Dermis blood vessel endothelial cell (primary cell): ENCODE measurements around the gene LGI4. TPM values are rescaled to one million over a fixed set of nuclear protein-coding genes. Genes with fewer than 3 reads are reported as not detected.
A peak's percentile ranks its signal among the peaks of the same experiment; 100 is the strongest.
"Not testable (repeated sequence)": the region's sequence is repeated elsewhere in the genome, so short reads cannot be mapped to it uniquely, and the experiment has no call there.

Experiments used
- DNase-seq: peaks from one replicate; pipeline ENCODE4 v3.0.0; 2010
- total RNA-seq: library from RNA; depleted of rRNA; stranded (reverse); fragments of >200 nt; gene quantifications from 2 replicates; pipeline ENCODE4 v1.2.3, GENCODE V29; 2014

LGI4 gene
- total RNA-seq, 1 donor from 2014 or later, result 0.34 TPM

DNA sequence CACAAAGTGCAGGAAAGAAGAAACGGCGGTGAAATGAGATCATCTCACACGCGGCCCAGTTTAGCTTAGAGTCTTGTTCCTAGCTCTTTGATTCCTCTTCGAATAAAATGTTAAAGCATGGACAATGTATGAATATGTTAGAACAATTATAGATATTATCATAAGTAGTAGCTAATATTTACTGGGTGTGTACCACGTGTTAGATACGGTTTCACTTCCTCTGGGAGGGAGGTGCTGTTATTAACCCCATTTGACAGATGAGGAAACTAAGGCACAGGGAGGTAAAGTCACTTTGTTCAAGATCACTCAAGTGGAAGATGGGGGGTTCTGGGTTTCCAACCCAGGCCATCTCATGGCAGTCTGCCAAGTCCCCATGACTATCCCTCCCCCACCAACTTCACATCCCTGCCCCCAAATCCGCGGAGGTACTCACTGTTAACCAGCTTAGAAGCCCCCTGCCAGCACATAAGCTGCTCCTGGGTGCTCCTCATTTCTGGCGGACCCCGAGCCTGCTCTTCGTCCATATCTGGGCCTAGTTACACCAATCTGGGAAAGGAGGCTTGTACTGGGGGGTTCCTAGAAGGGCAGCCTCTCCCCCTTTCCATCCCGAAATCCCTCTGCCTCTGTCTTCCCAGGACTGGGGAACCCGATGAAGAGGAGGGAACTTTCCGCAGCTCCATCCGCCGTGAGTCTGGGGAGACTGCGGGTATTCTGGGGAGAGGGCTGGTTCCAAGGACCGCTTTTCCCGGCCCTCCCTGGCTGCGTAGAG, 7.2 kb upstream of the LGI4 start:
- no peak for DNase-seq

DNA sequence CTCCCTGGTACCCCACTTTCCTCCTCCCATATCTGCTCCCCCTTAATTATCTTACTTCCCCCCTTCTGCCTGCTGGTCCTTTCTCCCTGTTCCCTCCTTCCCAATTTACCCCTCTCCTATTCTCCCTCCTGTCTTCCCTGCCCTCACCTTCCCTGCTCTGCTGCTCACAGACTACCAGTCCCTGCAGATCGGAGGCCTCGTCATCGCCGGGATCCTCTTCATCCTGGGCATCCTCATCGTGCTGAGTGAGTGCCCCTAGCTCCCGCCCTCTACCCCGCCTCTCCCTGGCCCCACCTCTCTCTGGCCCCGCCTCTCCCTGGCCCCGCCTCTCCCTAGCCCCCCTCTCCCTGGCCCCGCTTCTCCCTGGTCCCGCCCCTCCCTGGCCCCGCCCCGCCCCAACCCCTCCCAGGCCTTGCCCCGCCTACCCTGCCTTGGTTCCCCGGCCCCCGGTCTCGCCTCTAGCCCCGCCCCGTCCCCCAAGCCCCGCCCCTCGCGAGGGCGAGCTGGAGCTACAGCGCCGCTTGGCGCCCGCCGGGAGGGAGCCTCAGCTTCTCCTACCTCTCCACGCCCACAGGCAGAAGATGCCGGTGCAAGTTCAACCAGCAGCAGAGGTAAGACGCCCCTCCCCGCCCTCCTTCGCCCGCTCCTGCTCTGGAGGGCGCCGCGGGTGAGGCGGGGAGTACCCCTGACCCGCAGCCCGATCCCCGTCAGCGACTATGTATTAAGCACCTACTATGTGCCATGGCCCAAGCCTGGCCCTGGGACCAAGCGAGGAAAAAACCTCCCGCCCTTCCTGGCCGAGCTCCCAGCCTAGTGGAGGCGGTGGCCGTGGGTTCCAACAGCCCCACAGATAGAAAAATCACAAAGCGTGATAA, 6.3 kb upstream of the LGI4 start:
- DNase-seq, result peak; percentile 91

DNA sequence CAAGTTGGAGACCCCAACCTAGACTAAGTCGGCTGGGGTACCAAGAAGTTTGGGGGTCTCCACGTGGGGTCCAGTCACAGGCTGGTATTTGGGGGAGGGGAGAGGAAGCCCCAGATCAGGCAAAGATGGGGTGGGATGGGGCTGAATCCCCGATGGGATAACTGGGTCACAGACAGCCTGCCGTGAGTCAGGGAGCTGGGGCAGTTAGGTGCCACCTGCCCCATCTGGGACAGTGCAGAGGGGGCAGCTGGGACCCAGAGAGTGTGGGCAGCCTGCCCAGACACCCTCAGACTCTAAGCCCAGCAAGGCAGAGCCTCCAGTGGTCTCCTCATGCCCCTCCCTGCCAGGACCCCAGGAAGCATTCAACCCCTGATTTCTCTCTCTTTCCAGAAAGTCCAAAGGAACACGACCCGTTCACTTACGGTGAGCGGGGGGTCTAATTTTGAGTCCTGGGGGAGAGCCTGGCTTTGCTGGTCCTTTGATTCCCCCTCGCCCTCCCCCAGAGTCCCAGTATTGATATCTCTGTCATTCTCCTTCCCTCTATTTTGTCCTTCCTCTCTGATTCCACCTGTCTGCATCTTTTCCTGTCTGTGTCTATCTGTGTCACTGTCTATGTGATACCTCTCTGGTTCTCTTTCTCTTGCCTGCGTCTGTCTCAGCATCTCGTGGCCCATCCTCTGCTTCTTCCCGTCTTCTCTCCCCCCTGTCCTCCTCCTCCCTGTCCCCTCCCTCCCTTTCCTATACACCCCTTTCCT, 5.5 kb upstream of the LGI4 start:
- DNase-seq, result no peak

DNA sequence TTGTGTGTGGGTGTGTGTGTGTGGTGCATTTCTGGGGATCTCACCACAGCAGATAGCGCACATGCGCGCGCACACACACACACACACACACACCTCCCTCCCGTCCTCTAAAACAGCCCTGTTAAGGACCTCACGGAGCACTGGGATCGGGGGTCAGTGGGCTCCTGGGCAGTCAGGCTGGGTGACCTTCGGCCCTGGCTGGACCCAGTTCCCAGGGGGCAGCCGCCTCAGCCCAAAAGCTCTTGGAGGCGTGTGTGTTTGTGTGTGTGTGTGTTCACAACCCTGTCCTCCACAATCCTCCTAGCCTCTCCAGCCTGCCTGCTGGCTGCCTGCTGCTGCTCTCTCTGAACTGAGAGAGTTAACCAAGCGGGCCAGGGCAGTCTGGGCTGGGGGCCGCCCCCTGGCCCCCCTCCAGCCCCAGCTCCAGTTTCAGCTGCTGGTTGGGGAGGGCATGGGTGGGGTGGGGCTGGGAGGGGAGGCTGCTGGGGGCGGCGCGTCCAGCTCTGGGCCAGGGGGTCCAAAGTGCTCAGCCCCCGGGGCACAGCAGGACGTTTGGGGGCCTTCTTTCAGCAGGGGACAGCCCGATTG, 3.5 kb upstream of the LGI4 start, which contains the start of gene FXYD1:
TSS of gene FXYD1 (plus strand) at position 520 of the 588 bp plus-strand sequence. CDS start 1,256 bp downstream, outside the sequence.
- DNase-seq, result no peak

DNA sequence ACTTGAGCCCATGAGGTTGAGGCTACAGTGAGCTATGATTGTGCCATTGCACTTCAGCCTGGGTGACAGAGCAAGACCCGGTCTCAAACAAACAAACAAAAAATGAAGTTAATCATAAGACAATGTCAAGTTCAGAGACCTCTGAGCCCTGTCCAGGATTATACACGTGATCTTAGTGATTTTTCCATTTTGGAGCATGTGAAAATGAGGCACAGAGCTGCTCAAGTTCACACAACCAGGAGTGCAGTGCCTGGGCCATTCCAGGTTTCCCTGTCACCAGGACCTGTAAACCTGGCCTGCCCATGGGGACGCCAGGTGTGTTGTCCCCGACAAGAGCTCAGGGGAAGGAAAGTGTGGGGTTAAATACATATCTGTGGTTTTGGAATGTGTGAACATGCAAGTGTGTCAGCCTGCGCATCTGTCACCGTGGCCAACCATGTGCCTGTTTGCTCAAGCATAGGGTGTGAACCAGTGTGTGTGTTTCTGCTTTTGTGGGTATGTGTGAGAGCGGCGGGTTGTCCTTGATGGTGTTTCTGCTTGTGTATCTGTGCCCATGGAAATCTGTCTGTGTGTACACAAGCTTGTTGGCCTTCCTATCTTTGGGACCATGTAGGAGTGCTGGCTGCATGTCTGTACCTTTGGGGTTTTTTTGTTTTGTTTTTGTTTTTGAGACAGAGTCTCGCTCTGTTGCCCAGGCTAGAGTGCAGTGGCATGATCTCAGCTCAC, 2.3 kb upstream of the LGI4 start:
- DNase-seq, result no peak

DNA sequence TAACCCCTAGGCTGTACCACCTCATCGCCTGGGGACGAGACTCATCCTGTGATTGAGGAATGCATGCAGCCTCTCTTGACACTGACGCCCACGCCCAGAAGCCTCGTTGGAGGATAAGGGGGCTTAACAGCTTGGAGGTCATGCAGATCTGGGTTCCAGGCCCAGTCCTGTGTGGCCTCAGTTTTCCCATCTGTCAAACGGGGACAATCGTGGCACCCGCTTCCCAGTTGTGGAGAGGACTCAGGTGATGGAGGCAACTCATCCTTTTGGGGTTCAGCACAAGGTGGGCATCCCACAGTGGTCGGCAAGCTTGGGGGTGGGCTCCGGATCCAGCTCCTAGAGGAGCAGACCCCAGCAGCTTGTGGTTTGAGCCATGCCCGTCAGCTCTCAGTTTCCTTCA, 1.4 kb upstream of the LGI4 start:
- DNase-seq, result no peak

DNA sequence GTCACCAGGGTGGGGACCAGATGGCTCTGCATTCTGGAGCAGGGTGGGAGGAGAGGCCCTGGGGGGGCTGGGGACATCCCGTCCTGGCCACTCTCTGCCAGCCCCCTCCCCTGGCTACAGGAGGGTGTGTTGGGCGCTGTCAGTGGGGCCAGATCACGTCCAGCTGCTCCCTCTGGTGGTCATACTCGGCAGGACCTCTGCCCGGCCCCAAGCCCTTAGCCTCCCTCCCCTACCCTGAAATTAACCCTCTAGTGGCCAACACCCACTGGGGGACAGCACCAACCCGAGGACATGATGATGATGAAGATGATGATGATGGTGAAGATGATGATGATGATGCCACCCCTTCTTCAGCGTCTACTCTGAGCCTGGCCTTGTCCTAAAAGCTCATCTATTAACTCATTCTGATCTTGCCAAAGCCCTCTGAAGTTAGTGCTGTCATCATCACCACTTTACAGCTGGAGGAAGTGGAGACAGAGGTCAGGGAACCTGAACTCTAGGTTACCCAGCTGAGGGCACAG, 590 bp upstream of the LGI4 start:
- DNase-seq, result peak; percentile 80

DNA sequence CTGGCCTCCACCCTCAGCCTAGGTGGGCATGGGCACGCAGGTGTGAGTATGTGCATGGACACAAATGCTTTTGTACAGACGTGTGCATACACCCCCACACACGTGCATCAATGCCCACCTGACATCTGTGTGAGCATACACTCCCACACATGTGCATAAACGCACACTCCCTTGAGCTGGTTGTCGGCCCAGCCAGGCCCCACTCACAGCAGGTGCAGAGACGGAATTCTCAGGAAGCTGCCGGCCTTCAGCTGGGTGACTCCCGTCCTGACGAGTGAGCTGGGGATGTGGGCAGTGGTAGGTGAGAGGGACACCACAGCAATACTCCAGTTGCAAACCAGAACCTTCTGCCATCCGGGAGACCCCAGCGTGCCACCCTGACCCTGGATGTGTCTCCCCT, 1.0 kb downstream of the LGI4 start:
- DNase-seq, result no peak

DNA sequence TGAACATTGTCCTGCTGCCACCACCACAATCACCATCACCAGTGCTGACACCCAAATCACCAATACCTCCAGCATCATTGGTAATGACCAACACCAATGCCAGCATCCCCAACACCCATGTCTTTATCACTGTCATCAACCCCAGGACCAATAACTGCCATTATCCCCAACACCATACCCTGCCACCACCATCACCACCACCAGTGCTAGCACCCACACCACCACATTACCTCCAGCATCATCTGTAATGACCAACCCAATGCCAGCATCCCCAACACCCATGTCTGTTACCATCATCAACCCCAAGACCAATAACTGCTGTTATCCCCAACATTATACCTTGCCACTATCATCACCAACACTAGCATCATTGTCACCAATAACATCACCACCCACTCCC, 2.6 kb downstream of the LGI4 start:
- DNase-seq, result no peak

DNA sequence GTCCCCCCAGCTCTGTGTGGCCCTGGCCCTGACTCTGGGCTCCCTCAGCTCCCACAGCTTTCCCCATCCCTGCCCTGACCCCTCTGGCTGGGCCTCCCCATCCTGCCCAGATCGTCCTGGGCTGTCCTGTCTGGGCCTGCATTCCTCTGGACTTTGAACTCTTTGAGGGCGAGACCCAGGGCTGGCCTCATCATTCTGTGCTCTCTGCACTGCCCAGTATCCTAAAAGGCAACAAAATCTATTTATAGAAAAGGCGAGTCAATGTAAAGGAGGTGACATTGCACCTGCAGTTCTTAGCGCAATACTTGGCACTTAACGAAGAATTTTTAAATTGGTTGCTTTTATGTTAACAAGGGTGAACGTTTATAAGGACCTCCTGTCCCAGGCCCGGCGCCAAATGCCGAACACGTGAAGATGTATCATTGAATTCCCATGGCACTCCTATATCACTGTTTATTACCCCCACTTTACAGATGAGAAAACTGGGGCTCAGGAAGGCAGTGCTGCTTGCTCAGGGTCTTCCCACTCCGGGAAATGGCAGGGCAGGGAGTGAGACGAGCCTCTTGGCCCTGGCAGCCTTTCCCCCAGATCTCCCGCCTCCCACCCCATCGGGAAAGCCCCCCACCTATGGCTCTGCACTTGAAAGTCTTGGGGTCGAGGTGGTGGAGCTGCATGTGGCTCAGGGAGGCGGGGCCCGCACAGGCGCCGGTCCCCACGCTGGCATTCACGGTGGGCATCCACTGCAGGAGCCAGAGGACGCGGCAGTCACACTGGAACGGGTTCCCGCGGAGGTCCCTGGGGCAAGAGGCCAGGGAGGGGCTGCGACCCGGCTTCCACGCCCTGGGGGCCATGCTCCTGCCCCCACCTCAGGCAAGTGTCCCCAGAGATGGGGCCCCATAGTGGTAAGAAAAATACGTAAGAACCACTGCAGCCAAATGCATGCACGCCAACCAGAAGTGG, 3.8 kb downstream of the LGI4 start:
- DNase-seq, result no peak

DNA sequence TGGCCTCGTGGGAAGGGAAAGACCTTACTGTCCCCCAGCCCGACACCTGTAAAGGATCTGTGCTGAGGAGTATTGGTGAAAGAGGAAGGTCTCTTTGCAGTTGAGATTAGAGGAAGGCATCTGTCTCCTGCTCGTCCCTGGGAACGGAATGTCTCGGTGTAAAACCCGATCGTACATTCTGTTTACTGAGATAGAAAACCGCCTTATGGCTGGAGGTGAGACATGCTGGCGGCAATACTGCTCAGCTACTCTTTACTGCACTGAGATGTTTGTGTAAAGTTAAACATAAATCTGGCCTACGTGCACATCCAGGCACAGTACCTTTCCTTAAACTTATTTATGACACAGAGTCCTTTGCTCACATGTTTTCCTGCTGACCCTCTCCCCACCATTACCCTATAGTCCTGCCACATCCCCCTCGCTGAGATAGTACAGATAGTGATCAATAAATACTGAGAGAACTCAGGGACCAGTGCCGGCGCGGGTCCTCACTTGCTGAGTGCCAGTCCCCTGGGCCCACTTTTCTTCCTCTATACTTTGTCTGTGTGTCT, 5.1 kb downstream of the LGI4 start:
- not testable (repeated sequence) for DNase-seq

DNA sequence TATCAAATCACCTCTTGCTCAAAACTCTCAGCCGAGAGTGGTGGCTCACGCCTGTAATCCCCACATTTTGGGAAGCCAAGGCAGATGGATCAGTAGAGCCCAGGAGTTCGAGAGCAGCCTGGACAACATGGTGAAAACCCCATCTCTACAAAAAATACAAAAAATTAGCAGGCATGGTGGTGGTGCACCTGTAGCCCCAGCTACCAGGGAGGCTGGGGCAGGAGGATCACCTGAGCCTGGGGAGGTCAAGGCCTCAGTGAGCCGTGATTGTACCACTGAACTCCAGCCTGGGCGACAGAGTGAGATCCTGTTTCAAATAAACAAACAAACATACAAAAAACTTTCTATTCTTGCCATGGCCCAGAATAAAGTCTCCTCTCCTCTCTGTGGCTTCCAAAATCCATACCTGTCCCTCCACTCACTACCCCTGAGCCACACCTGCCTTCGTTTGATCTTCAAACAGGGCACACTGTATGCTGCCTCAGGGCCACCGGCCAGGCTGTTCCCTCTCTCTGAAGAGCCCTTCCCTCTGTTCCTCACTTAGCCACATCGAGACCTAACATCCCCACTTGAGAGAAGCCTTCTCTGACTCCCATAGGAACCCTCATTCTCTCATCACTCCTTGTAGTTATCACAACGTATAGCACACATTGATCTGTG, 6.3 kb downstream of the LGI4 start:
- no peak for DNase-seq

DNA sequence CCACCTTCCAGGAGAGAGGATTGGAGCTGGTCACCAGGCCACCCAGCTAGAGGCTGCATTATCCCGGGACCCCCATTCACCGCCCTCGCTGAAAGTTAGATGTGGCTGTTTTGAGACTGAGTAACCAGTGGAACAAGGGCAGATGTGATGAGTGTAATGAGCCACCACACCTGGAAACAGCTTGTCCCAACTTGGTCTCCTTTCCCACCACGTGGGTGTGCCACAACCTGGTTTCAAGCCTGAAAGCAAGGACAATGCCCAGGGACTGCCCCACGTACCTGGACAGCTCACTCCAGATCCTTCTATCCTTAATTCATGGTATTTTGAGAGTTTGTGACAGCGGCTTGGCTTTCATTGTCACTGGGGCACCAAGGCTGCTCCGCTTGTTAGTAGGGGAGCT, 7.0 kb downstream of the LGI4 start:
- DNase-seq, result no peak

DNA sequence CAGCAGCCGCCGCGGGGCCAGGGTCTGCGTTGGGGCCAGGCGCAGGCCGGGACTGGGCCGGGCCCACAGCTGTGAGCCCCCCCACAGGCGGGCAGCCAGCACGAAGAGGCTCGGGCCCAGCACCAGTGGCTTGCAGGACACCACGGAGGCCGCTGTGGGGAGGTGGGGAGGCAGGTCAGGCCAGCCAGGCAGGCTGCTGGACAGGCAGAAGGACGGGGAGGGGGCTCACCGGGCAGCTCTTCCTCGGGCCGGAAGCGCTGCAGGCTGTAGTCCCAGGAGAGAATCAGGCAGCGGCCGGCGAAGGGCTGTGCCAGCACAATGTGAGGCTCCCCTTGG, 8.3 kb downstream of the LGI4 start:
- no peak for DNase-seq

DNA sequence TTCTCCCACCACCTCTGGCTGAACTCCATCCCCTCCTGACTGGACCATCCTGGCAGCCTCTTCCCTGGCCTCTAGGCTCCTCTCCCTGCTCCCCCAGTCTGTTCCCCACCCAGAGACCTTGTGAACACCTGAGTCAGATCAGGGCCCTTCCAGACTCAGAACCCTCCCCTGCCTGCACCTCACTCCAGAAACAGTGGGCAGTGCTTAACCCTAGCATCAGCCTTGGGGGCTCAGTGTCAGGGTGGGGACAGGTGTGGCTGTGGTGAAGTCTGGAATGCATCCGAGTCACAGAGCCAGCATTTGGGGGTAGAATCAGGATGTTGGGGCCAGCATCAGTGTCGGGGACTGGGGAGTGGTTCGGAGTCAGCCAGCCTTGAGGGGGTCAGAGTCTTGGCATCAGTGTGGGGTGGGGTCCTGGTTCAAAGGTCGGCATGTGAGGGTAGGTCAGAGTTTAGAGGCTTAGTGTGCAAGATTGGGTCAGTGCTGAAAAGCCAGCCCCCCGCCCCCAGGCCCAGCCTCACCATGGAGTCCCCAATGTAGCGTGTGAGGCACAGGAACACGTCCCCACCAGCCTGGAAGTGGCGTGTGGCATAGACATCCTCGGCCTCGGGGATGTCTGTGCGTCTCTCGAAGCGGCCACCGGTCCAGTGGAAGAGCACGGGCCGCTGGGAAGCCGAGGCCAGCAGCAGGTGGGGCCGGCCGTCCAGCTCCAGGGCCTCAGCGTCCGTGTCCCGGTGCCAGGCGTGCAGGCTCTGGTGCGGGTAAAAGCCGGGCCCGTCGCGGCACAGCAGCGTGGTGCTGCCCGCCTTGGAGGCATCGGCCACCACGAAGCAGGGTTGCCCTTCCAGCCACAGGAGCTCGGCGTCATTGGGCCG, 8.9 kb downstream of the LGI4 start:
- DNase-seq, result no peak

DNA sequence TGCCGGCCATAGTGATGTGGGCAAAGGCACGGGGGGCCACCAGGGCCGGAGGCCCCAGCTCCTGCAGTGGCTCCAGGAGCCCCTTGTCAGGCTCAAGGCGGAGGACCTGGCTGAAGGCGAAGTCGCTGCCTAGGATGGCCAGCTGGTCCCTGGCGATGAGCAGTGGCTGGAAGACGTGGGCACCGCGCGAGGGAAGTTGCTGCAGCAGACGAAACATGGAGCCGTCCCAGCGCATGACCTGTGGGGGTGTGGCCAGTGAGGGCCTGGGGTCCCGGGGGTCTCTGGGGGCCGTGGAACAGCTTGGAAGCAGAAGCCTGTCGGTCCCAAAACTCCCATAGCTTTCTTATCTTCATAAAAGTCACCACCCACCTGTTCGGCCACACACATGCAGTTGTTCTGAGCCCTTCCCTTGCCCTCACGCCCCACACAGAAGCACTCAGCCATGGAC, 9.6 kb downstream of the LGI4 start:
- DNase-seq, result no peak

DNA sequence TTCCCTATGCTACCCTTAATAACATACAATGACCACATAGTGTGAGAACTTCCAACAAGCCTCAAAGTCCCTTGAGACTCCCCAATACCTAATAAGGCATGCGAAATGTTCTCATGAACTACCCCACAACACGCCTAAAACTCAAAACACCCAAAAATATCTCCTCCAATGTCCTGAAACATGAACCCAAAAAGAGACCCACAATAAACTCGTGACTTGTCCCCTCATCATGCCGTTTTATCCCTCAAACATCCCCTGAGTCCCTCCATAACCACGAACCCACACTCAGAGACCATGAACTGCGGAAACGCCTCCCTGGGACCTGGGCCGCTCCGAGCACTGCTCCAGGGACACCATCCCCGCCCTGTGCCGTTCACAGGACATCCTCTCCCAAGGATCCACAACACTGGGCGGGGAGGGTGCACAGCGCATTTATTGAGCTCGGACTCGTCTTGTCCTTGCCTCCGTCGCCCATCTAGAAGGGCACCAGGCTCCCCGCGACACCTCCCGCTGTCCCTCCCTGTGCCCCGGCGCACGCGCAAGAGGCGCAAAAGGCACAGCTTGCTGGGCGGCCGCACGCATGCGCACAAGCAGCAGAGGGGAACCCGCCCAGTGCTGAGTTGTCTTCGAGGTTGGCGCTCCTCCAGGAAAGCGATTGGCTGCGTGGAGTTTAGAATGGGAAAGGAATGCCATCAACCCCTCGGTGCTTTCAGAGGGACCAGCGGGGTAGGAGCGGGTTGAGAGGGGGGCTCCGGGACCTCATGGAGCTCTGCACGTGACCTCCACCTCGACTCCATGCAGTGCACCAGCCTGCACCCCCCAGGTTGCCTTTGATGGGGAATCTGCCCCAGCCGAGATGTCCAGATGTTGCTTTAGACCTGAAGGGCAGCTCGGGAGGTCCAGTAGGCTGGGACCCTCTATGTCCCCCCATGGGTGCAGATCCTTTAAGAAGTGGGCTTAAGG, 10.5 kb downstream of the LGI4 start:
- peak; percentile 91 for DNase-seq
